Stimulated activated naive CD4-positive, alpha-beta T cell (primary cell): ENCODE results near the gene VWF.

Experiments used
- DNase-seq, 6 experiments: peaks; one replicate each; lab custom pipeline; 2025; lab: John Stamatoyannopoulos, UW

Gene VWF

DNA sequence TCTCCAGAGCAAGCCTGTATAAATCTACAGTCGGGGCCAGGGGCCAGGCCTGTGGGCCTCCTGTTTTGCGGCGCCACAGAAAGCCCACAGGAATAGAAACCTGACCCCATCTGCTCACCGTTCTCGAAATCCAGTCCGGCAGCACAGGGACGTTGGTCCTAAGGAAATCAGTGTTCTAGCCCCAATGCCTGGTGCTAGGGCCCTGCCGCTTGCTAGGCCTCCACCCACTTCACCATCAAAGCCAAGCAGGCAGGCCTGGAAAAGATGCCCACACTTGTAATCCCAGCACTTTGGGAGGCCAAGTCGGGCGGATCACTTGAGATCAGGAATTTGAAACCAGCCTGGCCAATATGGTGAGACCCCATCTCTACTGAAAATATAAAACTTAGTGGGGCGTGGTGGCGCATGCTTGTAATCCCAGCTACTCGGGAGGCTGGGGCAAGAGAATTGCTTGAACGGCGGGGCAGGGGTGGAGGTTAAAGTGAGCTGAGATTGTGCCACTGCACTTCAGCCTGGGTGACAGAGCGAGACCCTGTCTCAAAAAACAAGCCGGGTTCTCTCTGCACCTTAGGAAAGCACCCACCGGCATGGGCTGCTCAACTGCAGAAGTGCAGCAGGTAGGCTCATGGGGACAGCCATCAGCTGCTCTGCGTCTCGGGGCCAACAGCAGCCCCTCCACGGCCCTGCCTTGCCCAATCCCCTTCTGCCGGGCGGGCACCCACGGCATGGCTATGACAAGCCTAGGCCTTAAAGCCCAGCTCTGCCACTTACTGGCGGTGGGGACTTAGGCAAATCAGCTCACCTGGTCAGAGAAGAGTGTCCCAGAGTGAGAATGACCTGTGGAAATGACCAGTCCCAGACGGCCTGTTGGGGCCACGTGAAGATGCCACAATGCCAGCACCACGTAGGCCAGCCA lies 47.4 kb downstream of the VWF start:
- DNase-seq = no peak

DNA sequence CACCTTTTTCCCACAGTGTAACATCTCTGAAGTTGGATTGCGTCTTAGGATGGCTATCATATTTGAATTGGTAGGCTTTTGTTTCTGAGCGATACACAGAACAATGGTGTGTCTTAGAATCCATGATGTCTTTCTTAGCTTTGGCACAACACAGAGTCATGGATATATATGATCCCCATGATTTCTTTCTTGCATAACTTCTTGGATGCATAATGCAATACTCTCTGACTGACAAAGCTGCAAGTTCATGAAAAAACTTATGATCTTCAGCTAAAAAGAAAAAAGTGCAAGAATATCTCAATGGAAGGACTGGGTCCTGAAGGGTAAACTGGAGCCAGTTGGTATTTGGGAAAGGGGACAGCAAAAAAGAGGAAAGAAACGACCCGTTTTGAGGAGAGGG lies 48.1 kb downstream of the VWF start:
- DNase-seq = no peak

DNA sequence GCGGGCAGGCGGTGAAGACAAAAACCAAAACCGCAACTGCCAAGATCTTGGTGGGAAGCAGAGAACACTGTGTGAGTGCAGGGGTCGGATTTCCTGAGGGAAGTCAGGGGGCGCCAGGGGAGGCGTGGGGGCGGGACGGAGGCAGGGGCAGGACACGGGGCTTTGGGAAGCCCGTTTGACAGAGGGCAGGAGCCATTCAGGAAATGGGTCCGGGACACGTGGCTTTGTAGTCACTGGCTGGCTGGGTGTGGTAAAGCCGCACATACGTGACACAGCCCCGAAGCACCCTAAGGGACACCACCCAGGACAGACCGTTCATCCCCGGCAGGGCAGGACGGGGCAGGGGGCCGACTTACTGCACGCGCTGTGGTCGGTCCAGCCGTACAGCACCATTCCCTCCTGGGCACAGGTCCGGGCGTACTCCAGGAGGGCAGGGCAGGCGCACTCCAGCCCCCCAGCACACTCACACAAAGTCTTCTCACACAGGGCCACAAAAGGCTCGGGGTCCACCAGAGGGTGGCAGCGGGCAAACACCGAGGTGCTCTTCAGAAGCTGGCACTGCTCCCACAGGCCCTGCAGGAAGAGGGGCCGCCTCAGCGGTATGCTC lies 49.4 kb downstream of the VWF start:
- peak in 4 of 6 experiments; percentile 7 to 42 (median 20) for DNase-seq

DNA sequence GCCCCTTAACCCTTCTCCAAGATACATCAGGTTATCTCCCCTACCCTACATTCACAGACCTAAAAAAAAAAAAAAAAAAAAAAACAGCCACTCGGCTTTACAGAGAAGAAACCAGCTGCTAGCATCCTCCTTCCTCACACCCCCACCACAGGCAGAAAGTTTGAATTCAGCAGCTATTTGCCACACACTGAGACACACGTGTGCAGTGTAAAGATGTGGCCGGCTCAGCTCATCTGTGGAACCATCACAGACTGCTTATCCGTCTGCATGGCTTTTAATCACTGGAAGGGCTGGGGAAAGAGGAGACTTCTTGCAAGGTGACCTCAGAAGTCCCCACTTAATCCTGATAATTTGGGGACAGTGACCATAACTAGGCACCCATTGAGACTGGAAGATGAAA lies 50.0 kb downstream of the VWF start:
- DNase-seq = peak in 3 of 6 experiments; percentile 31 to 52 (median 31)

DNA sequence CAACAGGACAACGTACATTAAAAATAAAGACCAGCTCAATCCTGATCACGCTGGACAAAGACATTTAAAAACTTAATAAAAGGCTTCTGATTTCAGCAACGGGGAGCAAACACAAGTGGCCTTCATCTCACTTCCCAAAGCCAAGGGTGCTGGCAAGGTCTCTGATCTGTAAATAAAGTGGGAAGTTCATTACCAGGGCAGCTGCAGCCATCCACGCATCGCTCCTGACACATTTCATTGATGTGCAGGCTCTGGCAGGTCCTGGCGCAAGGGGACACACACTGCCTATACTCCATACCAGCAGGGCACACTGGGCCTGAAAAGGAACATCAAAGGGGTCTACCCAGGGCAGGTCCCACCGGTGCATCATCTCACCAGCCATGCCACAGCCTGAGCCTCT lies 51.0 kb downstream of the VWF start:
- no peak for DNase-seq

DNA sequence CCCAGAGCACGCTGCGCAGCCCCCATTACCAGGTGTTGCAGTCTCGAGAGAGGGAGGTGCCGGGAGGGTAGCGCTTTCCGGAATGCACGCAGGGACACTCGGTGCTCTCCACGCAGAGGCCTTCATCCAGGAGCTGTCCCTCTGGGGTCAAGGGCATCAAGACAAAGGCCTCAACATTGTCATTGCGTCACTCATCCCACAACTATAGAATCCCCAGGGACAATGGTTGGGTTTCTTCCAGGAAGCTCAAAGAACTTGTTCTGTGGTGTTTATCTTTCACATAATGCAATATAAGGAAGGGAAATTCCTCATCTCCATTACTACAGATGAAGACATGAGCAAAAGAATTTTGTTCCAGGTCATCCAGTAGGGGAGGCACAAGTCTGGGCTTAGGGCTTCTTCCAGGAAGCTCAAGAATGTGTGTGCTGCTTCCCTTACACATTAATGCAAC lies 52.1 kb downstream of the VWF start:
- no peak for DNase-seq

DNA sequence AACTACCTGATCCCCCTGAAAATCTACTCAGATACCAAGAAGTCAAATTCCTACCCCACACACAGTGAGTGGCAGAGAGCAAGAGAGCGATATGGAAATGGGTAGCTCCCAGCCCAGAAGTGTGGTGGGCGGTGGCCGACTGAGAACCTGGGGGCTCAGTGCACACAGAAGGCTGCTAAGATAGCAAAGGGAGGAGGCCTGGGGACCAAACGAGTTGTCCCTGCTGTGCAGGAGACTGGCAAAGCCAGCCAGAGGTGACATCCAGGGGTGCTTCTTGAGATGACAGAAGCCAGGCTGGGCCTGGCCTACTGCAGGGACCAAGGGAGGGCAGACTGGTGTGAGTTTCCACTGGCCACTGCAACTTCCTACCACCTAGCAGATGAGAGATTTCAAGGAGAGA lies 52.9 kb downstream of the VWF start:
- DNase-seq = no peak

DNA sequence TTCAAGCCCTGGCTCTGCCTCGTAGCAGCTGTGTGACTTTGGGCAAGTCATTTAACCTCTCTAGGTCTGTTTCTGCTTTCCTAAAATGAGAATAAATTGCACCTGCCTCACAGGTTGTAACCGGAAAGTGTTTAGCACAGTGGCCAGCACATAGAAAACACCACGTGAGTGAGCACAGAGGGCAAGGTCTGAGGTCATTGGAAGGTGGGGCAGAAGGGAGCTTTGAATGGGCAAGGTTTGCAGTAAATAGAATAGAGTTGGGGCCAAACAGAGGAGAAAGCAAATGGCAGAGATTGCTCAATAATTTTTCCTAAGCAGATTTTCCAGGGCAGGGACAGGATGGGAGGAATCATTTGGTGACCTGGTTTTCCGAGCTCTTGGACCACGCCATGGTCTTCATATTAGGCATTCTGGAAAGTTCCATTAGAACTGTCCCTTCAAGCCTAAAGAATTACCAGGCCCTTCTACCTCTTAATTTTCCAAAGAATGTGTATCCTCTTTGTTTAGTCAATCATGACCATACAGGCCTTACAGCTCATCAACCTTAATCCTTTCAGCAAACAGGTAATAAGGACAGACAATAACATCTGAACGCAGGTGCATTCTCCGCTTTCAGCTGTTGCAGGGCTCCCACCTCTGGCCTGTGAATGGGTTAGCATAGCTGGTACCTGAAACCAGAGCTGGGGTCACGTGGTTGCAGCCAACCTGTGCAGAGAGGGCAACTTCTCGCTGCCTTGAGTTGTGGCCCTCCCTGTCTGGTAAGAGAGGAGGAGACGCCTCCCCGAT lies 53.8 kb downstream of the VWF start:
- no peak for DNase-seq

DNA sequence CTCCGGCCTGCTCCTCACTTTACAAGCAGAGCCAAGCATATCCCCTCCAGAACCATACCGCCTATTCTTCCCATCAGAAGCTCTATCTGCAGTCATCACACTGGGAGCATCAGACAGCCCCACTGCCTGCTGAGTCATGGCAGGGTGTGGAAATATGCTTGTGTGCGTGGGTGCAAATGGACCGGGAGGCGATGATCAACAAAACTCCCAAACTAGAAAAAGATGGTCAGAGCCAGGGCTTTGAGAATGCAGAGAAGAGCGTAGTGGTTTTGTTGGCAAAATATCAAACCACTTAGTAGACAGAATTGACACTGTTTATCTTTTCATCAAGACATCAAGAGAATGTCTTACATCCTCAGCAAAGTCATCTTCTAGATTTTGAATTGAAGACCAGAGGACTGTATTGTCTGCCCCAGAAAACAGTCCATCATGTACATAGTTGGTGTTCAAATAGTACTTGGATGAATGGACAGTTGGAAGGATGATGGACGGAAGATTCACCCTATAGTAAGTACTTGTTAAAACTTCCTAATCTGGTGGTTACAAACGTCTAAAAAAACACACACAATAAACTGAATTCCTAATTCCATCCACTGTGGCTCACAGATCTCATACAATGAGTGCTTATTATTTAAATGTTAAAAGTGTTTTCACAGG lies 54.9 kb downstream of the VWF start:
- peak in 2 of 6 experiments; percentile 32 to 36 for DNase-seq

DNA sequence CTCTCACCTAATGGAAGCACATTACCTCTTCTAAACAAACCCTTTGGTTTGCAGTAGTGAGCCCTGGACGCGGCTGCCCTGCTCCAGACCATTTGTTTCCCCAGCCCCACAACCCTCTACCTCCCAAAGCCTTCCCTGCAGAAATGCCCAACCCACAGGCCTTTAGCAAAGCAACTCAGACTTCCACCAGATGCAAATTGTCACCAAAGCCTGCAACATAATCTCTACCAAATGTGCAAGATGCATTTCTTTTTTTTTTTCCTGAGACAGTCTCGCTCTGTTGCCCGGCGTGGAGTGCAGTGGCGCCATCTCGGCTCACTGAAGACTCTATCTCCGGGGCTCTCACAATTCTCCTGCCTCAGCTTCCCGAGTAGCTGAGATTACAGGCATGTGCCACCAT lies 56.2 kb downstream of the VWF start:
- DNase-seq = no peak

DNA sequence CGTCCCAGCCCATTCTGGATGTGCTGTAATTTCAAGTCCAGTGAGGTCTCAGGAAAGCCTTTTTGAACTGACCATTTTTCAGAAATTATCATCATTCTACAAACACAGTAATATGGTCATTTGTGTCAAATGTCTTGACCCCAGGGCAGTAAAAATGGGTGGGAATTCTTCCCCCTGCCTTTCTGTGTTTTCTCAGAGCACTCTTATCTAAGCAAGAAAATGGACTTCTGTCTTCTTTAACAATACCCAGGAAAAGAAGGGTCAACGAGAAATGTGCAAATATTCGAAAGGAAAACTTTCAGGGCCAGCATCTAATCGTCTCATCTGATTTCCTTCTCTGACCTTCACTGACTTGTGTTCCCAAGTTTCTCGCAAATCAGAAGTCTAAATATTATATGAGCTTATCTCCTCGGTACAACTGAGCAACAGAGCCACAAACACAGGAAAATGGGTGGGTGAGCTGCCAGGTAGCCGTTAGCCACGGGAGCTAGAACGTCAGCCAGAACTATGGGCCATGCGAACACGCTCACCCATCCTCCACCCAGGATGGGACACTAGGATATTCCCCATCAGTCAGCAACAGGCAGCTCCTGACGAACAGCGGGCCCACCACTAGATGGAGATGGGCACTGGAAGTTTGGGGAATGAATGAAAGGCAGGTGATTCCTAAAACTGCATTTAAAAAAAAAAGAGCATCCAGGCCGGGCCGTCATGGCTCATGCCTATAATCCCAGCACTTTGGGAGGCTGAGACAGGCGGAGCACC lies 57.1 kb downstream of the VWF start:
- no peak for DNase-seq

DNA sequence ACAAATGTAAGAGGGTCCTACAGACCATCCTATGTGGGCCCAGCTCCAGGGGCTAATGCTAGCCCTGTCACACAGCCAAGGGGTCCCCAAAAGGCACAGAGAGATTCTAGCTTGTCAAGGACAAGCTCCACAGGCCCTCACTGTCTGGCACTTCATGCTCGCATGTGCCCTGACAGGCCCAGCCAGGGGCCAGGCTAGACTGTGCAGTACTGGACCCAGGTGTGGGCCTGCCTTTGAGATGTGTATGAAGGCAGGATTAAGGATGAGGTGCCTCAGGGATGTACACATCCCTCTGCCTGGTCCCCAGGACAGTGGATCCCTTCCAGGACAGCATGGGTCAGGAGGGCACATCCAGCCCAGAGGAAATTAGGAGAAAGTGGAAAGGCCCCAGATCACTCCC lies 57.8 kb downstream of the VWF start:
- no peak for DNase-seq

DNA sequence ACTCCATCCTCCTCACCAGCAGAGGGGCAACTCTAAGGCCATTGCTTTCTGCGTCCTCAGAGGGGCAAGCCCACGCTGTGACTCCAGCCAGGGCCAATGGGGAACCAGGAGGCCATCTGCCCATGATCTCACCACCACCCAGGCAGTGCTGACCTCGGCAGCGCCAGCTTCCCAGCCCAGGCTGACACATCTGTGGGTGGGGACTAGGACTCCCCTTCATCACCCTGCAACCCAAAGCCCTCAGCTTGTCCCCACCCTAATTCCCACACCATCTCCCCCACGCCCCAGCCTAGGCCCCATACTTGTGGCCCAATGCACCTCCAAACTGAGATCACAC lies 58.6 kb downstream of the VWF start:
- no peak for DNase-seq

DNA sequence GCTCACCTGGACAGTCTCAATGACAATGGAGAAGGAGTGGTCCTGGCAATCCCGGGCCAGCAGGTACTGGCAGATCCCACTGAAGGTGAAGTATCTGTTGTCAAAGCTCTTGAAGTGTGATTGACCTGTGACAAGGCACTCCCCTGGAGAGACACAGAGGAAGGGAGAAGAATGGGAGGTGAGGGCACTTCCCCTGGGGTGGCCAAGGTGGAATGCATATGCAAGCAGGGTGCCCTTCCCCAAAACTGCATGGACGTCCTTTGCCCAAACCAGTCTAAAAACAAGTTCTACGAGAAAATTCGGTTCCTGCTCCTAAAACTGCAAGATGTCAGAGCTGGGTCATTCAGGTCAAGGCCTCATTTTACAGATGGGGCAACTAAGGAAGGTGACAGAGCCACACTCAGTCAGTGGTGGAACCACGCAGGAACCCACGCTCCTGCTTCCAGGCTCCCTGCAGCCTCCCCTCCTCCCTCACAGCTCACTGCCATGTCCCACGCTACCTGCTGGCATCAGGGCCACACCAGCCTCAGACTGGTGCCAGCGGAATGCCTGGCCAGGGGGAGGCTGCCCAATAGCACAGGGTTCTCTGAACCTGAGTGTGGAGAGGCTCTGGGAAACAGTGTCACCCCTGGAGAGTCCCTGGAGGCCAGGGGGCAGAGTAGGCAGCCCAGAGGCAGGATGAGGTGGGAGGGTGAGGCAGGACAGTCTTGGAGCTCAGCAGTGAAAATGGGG lies 59.2 kb downstream of the VWF start:
- no peak for DNase-seq

DNA sequence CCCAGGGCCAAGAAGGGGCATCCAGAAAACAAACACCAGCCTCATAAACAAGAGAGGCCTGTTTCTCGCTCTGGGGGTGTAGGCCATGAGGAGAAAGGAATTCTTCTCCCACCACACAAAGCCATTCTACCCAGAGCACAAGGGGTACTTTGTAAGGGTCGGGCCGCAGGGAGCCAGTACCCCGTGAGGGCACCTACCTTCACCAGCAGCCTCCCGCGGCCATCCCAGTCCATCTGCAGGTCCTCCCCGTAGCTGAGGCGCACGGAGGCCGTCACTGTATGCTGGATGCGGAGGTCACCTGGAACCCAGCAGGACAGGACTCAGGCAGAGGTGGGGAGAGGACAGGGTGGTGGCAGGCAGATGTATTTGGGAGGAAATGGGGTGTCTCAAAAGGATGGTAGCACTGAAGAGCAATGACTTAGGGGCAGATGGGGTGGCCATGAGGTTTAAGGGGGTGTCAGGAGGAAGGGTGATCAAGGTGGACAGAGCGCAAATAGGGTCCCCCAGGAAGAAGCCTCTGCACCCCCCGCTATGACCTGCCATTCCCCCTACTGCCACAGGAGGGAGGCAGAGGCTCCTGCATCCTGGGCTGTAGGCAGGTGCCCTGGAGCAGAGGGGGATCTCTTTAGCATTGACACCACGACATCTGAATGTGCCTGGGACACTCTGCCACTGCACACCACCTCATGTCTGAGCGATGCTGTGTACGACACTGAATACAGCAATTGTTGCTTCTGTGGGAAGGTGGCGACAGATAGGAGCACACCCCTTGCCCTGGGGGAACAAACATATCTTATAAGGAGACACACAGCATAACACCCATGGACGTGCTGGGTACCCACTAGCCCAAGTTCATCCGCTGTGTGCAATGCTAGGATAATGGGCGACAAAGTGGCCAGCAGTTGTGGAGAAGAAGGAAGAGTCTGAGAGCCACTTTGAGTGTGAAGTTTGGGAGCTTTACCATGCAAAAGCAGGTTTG lies 61.4 kb downstream of the VWF start:
- DNase-seq = peak; percentile 35 to 76 (median 52)

DNA sequence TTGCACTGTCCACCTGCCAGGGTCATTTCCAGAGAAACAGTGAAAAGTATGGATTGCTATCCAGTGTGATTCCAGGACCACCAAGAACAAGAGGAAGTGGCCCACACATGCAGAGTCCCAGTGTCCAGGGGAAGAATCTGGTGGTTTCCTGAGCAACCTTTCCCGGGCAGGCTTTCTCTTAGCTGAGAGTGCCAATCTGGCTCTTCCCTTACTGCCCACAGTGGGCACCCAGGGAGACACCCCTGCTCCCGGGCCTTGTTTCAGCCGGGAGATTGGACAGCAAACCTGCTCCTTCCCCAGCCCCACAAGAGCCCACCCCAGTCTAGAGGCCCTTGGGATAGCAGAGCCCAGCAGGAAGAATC lies 62.1 kb downstream of the VWF start:
- no peak for DNase-seq

DNA sequence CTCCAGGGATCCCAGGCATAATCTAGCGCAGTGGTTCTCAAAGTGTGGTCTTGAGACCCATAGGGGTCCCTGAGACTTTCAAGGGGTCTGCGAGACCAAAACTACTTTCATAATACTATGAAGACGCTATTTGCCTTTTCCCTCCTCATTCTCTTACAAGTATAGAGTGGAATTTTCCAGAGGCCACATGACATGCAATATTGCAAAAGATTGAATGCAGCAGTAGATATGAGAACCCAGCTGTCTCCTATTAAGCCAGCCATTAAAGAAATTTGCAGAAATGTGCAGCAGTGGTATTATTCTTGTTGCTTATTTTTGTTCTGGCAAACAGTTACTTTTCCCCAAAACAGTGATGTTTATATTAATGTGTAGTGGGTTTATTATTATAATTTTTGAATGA lies 62.8 kb downstream of the VWF start:
- no peak for DNase-seq

DNA sequence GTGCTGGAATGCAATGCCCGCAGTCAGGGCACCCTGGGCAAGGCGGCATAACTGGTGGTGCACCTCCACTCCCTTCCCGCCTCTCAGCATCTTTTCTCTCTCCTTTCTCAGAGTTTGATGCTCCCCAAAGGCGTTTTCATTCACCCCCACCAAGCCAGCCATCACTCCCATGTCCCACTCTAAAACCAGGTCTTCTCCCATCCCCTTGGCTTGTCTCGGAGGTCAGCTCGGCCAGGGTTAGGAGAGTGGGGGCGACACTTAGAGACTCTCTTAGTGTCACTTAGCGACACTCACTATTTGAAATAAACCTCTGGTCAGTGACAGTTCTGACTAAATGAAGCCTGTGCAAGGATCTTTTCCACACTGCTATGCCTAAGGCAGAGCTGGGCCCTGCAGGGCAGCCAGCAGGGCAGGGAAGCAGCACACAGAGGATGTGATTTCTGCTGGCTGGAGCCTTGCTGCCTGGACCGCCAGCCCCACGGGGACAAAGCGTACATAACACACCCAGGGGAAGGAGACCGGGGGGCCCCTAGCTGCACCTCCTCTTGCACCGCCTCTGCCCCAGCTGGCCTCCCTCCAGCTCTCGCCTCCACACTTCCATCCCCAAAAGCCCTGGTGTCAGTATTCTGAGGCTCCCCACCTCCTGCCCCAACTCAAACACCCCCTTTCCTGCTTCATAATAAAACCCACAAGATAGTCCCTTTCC lies 64.5 kb downstream of the VWF start:
- DNase-seq = no peak

DNA sequence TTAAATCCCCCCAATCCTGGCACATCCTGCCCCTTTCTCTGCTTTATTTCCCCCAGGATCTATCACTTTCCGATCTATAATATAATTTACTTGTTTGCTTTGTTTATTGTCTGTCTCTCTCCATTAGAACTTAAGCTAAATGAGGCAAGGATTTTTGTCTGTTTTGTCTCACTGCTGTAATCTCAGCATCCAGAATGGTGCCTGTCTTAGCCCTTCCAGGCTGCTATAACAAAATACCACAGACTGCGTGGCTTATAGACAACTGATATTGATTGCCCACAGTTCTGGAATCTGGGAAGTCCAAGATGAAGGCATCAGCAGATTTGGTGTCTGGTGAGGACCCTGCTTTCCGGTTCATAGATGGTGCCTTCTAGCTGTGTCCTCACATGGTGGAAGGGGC lies 65.2 kb downstream of the VWF start:
- DNase-seq = no peak
